Midbrain (tissue), 1 donor: Measurements from ENCODE around the gene GIGYF1.
"Not testable (repeated sequence)": the region's sequence is repeated elsewhere in the genome, so short reads cannot be mapped to it uniquely, and the experiment has no call there.

Source experiments
- DNase-seq: peaks from one replicate; lab custom pipeline; 2025; lab: John Stamatoyannopoulos, UW

GIGYF1 gene

GRCh38 chr7:100710452-100710851 lies 16.4 kb upstream of the GIGYF1 start:
- no peak for DNase-seq

GRCh38 chr7:100708395-100708794 lies 14.3 kb upstream of the GIGYF1 start:
- DNase-seq: no peak

- DNase-seq: no peak
Observed at GRCh38 chr7:100706672-100707311, 12.7 kb upstream of the GIGYF1 start.

- DNase-seq: peak; percentile 96
Observed at GRCh38 chr7:100705753-100706671, 12.0 kb upstream of the GIGYF1 start, which contains the start of gene POP7. Gene POP7 (plus strand): TSS chr7:100706121. CDS start chr7:100706831, 710 bp downstream.

GRCh38 chr7:100705320-100705752 lies 11.3 kb upstream of the GIGYF1 start:
- peak; percentile 65 for DNase-seq

- not testable (repeated sequence) for DNase-seq
Observed at GRCh38 chr7:100701089-100701488, 7.0 kb upstream of the GIGYF1 start.

- DNase-seq: no peak
Observed at GRCh38 chr7:100699018-100699417, 5.0 kb upstream of the GIGYF1 start.

GRCh38 chr7:100696123-100696521 lies 2.1 kb upstream of the GIGYF1 start:
- no peak for DNase-seq

GRCh38 chr7:100693312-100694097 lies 545 bp downstream of the GIGYF1 start:
- no peak for DNase-seq

GRCh38 chr7:100692578-100692961 lies 1.5 kb downstream of the GIGYF1 start:
- DNase-seq: no peak

- peak; percentile 84 for DNase-seq
Observed at GRCh38 chr7:100691676-100692577, 2.1 kb downstream of the GIGYF1 start.

GRCh38 chr7:100689230-100690135 lies 4.6 kb downstream of the GIGYF1 start:
- no peak for DNase-seq

GRCh38 chr7:100688326-100688860 lies 5.7 kb downstream of the GIGYF1 start:
- no peak for DNase-seq

GRCh38 chr7:100687751-100688300 lies 6.2 kb downstream of the GIGYF1 start:
- DNase-seq: no peak

- no peak for DNase-seq
Observed at GRCh38 chr7:100687261-100687660, 6.8 kb downstream of the GIGYF1 start.

- no peak for DNase-seq
Observed at GRCh38 chr7:100686822-100687211, 7.2 kb downstream of the GIGYF1 start.

GRCh38 chr7:100686201-100686821 lies 7.7 kb downstream of the GIGYF1 start:
- DNase-seq: no peak

- no peak for DNase-seq
Observed at GRCh38 chr7:100685631-100686145, 8.4 kb downstream of the GIGYF1 start.

- no peak for DNase-seq
Observed at GRCh38 chr7:100685049-100685605, 8.9 kb downstream of the GIGYF1 start.
